Ovary (tissue), 9 donors: ENCODE results near the gene KRTAP17-1. TPM values are rescaled to one million over a fixed set of nuclear protein-coding genes. Genes with fewer than 3 reads are reported as not detected.

Experiments
- DNase-seq, 5 donors: peaks; one replicate each; pipeline ENCODE4 v3.0.0-alpha.2; 2019 to 2020
- H3K27ac ChIP-seq, 2 donors: fragments of 200-600 bp; one replicate each; pipeline versions ENCODE4 v1.5.1 to v1.8.0; 2019 to 2022
- H3K27me3 ChIP-seq: fragments of 200-600 bp; one replicate; pipeline ENCODE4 v1.8.0; 2022
- H3K36me3 ChIP-seq: fragments of 200-600 bp; sonication (generic); one replicate; pipeline ENCODE4 v1.5.1; 2019
- H3K4me1 ChIP-seq: one replicate; pipeline ENCODE4 v1.8.1; 2013; ENCODE audit warnings: mild to moderate bottlenecking, moderate library complexity; ENCODE audit not compliant: insufficient read depth
- H3K4me3 ChIP-seq: fragments of 200-600 bp; sonication (generic); one replicate; pipeline ENCODE4 v1.5.1; 2017
- H3K9me3 ChIP-seq, 2 donors: fragments of 200-600 bp in 1 of 2; sonication (generic) in 1 of 2; one replicate each; pipeline versions ENCODE4 v1.5.1 to v1.8.1; 2013 to 2019; ENCODE audit warnings: mild to moderate bottlenecking in 1 of 2, moderate library complexity in 1 of 2
- EP300 ChIP-seq: sonication (generic); formaldehyde crosslinking; IDR thresholded peaks from one replicate; pipeline ENCODE4 v1.6.1; 2017; ENCODE audit warnings: antibody characterized with exemption
- POLR2A ChIP-seq: fragments of 450-650 bp; IDR thresholded peaks from one replicate; pipeline ENCODE4 v1.6.1; 2017; ENCODE audit warnings: antibody characterized with exemption, mild to moderate bottlenecking, moderate library complexity
- WGBS, 3 donors: extraction: QIAGEN DNeasy Blood & Tissue Kit in 1 of 3; methylation state at CpG; one replicate each; pipeline versions ENCODE4 v1.1.5 to v1.1.7; 2013 to 2017; 5-methylcytosine and 5-hydroxymethylcytosine counted together
- intact Hi-C, 4 donors: fragments of 100-400 bp; cut with DNase I; formaldehyde crosslinking; loops; one replicate each; pipeline versions ENCODE4 v1.11.0 to v1.15.1; 2022 to 2023
- polyA plus RNA-seq, 2 donors: library from polyadenylated mRNA; stranded (reverse); fragments of 200-250 nt in 1 of 2; fragments of 350-450 nt in 1 of 2; fragmentation: Illumina TruSeq in 1 of 2; extraction: RNeasy Lipid Tissue Mini Kit (QIAGEN cat#74804) in 1 of 2; gene quantifications; one replicate each; pipeline ENCODE4 v1.2.3, GENCODE V29; 2013 to 2014
- total RNA-seq, 7 donors: library from RNA; depleted of rRNA in 2 of 7; stranded (reverse); fragments of >200 nt in 2 of 7; fragmentation: NEBNext Ultra II Directional in 3 of 7; extraction: Animal tissue kit (Norgen Biotek cat#: 25700) in 3 of 7; gene quantifications; one replicate each; pipeline versions ENCODE4 v1.1.0 to v1.2.4, GENCODE V29; 2016 to 2023
- TF ChIP-seq, protein P1 (sequence below), 3 donors: fragments of 450-650 bp in 2 of 3; fragments of 200-600 bp in 1 of 3; IDR thresholded peaks; one replicate each; pipeline versions ENCODE4 v1.5.1 to v1.8.0; 2016 to 2022; ENCODE audit warnings: antibody characterized with exemption in 3 of 3, mild to moderate bottlenecking in 1 of 3
- donor health status: DM: no; HTN: no; CAD: no; lungs with moderate emphysema.
- donor health status: DM: no; HTN: no; CAD: no.
- donor health status: Bipolar disorder and iron deficiency.
- donor health status: DM: yes; HTN: yes; CAD: no.
- donor health status: DM: no; HTN: no; CAD: no.
- donor health status: DM: yes; HTN: yes; CAD: no.

The KRTAP17-1 gene
- total and polyA plus RNA-seq, 9 donors, result not detected

GRCh38 chr17:41308918-41309359 is 6.6 kb downstream of the KRTAP17-1 start, which contains the start of gene KRTAP16-1:
TSS of gene KRTAP16-1 (minus strand) at chr17:41309309. CDS start at chr17:41309253, 56 bp downstream.
- no peak for DNase-seq
- intact Hi-C loops, result no loop called here
- Histone ChIP-seq H3K27ac (no peak within 1 kb of the TSS), H3K27me3 (no peaks in the 10 kb centered on the region), H3K9me3 (no peaks in the 10 kb centered on the region), H3K4me3 (no peak within 1 kb of the TSS), H3K36me3 (no peaks in the 10 kb centered on the region), H3K4me1 (no peaks in the 10 kb centered on the region)
- TF ChIP-seq, protein P1, sequence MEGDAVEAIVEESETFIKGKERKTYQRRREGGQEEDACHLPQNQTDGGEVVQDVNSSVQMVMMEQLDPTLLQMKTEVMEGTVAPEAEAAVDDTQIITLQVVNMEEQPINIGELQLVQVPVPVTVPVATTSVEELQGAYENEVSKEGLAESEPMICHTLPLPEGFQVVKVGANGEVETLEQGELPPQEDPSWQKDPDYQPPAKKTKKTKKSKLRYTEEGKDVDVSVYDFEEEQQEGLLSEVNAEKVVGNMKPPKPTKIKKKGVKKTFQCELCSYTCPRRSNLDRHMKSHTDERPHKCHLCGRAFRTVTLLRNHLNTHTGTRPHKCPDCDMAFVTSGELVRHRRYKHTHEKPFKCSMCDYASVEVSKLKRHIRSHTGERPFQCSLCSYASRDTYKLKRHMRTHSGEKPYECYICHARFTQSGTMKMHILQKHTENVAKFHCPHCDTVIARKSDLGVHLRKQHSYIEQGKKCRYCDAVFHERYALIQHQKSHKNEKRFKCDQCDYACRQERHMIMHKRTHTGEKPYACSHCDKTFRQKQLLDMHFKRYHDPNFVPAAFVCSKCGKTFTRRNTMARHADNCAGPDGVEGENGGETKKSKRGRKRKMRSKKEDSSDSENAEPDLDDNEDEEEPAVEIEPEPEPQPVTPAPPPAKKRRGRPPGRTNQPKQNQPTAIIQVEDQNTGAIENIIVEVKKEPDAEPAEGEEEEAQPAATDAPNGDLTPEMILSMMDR (IDR thresholded peaks at IDR 0.05), result no peak
- WGBS, 3 donors, result 82 to 88% (median 83%) methylated on average over 7 of the region's 7 CpGs

GRCh38 chr17:41308251-41308917 is 7.1 kb downstream of the KRTAP17-1 start:
- no peak for DNase-seq
- H3K4me3 ChIP-seq, result no peak overlapping the region
- no peak for TF ChIP-seq EP300
- no peak for TF ChIP-seq POLR2A
- TF ChIP-seq, protein P1 (IDR thresholded peaks at IDR 0.05), result no peak
- no peak overlapping the region for H3K27ac ChIP-seq
- intact Hi-C loops, result no loop called here
- H3K4me1 ChIP-seq, result no peaks in the 10 kb centered on the region
- no peaks in the 10 kb centered on the region for H3K9me3 ChIP-seq
- 70 to 79% (median 74%) methylated on average over 10 of the region's 10 CpGs for WGBS, 3 donors
- H3K27me3 ChIP-seq, result no peaks in the 10 kb centered on the region
- no peaks in the 10 kb centered on the region for H3K36me3 ChIP-seq

DNA sequence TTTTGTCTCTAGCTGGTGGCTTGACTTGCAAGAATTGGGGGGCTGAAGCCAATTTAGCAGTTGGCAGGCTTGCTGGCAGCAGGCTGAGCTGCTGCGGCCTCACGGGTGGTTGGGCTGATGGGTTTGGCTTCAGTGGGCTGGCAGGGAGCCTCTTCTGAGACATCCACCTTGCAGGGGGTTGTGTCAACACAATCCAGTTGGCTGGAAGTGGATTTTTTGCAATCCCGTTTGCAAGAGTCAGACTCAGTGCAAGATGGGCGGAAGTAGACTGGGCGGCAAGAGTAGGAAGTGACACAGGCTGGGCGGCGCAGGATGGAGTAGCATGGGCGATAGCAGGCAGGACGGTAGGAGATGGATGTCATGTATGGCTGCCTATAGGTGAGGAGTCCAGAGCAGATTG is 7.9 kb downstream of the KRTAP17-1 start:
- TF ChIP-seq POLR2A (no peak), EP300 (no peak)
- TF ChIP-seq, protein P1 (IDR thresholded peaks at IDR 0.05), result no peak
- Histone ChIP-seq H3K4me1 (no peaks in the 10 kb centered on the region), H3K27me3 (no peaks in the 10 kb centered on the region), H3K27ac (no peak overlapping the region), H3K36me3 (no peaks in the 10 kb centered on the region), H3K4me3 (no peak overlapping the region), H3K9me3 (no peaks in the 10 kb centered on the region)
- intact Hi-C loops, result no loop called here
- DNase-seq, result no peak
- WGBS, 3 donors, result 81 to 90% (median 84%) methylated on average over 9 of the region's 9 CpGs

DNA sequence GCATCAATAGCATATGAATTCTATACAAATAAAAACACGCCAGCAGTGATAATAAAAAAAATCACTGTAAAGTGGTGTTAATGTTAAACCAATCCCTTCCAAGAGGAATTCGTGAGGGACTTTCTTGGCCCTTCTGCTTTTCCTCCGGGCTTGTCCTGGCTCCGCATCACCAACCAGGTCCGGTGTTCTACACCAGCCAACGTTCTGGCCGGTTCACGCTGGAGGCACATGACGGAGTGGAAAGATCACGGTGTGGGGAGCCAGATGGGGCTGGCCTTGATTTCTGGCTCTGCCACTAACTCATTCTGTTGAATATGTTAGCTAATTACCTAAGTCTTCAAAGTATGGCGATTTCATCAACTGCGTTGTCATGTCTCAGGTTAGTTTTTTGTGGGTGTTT is 11.4 kb downstream of the KRTAP17-1 start:
- 86 to 89% (median 87%) methylated on average over 12 of the region's 12 CpGs for WGBS, 3 donors
- no peak overlapping the region for H3K4me3 ChIP-seq
- H3K4me1 ChIP-seq, result no peaks in the 10 kb centered on the region
- TF ChIP-seq POLR2A, result no peak
- TF ChIP-seq, protein P1 (IDR thresholded peaks at IDR 0.05), result no peak
- no peak for TF ChIP-seq EP300
- H3K27ac ChIP-seq, result no peak overlapping the region
- no peaks in the 10 kb centered on the region for H3K27me3 ChIP-seq
- intact Hi-C loops, result no loop called here
- no peaks in the 10 kb centered on the region for H3K36me3 ChIP-seq
- no peaks in the 10 kb centered on the region for H3K9me3 ChIP-seq
- DNase-seq, result no peak
